GM12801 (cell line): Measurements from ENCODE around the gene S100A11.

ENCODE experiments used
- TF ChIP-seq, protein P1 (sequence below): IDR thresholded peaks from one replicate; pipeline ENCODE4 v1.5.1; 2011; ENCODE audit warnings: control low read depth; ENCODE audit not compliant: insufficient read length; ENCODE audit errors: extremely low read depth

S100A11 gene

DNA sequence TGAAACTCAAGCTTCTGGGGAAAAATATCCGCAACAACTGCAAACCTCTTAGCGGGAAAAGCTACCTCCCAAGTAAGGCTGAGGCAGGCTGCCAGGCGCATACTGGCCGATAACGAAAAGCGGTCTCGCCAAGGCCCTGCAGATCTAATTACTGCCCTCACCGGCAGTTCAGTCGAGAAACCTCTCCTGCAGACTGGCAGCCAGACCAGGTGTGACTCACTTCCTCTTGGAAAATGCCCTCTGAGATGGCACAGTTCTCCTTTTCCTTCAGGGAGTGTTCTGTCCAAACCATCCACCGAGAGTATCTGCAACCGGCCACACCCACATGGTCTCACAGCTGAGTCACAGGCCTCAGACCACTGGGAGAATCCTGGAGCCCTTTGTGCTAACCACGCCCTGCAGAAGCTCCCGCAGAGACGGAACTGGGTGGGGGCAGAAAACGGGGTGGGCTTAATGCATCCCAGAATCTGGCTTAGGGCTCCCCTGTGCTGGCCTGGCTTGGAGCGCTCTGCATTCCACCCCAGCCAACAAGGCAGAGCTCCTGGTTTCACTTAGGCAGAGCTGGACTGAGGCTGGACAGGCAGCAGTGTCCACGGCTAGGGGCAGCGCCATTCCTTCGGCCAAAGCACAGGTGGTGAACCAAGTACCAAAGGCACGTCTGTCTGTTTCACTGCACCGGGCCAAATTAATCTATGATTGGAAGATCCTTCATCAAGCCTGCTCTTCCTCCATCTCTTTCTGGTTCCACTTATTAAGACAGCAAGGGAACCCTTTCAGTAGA is 44.3 kb downstream of the S100A11 start:
- TF ChIP-seq, protein P1, sequence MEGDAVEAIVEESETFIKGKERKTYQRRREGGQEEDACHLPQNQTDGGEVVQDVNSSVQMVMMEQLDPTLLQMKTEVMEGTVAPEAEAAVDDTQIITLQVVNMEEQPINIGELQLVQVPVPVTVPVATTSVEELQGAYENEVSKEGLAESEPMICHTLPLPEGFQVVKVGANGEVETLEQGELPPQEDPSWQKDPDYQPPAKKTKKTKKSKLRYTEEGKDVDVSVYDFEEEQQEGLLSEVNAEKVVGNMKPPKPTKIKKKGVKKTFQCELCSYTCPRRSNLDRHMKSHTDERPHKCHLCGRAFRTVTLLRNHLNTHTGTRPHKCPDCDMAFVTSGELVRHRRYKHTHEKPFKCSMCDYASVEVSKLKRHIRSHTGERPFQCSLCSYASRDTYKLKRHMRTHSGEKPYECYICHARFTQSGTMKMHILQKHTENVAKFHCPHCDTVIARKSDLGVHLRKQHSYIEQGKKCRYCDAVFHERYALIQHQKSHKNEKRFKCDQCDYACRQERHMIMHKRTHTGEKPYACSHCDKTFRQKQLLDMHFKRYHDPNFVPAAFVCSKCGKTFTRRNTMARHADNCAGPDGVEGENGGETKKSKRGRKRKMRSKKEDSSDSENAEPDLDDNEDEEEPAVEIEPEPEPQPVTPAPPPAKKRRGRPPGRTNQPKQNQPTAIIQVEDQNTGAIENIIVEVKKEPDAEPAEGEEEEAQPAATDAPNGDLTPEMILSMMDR, result no peak

DNA sequence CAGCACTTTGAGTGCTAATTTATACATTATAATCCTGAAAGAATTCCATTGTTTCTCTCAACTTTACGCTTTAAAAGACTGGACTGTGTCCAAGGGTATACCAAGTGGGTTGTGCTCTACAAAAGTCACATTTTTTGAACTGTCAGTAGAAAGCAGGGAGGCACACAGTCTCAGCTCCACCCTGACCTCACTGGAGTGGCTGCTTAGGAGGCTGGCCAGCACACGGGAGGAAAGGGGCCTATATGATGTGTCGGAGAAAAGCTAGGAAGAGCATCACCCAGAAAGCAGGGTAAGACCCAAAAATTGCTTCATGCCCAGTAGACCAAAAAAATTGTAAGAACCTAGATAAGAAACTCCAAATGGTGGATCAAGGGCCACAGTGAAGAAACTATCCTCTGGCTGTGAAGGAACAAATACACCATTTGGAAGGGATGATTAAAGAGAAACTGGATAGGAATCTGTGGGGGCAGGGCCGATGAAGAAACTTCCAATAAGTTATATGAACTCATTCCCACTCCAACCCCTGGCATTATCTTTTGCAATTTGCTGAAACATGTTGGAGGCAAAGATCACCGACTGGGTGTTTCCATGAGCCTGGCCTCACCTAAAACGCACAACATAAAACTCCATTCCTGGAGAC is 45.0 kb downstream of the S100A11 start:
- TF ChIP-seq, protein P1, result no peak

- TF ChIP-seq, protein P1, result no peak
Measured at GRCh38 chr1:151990856-151991198, 46.0 kb downstream of the S100A11 start.

GRCh38 chr1:151990058-151990855 is 46.5 kb downstream of the S100A11 start:
- TF ChIP-seq, protein P1, result no peak

DNA sequence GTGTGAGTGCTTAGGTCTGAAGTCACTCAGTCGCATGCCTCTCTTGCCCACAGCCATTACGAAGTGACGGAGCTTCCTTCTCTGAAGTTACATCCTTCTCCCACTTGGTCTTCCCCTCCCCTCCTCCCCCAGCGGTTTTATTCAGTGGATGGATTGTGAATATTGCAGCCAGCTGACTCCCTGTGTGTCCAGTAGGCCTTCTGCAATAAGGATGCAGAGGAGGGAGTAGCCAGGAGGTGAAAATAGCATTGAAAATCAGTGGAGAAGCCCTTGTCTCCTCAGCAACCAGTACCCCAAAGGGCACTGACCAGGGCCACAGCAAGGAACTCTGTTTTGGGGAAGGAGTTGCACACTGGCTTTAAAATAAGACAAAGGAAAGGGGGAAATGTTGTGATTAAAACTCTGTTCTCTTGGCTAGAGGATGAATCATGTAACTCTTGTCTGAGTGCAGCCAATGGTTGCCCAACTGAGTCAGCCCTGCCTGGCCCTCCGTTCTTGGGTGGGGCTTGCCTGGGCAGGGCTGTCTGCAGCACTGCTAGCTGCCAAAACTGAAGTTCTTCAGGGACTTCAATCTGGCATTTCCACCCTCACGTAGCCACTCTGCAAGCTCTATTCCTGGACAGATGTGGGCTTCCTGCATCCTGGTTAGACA is 47.5 kb downstream of the S100A11 start:
- TF ChIP-seq, protein P1, result no peak

- TF ChIP-seq, protein P1, result no peak
Measured at GRCh38 chr1:151988405-151988923, 48.3 kb downstream of the S100A11 start.
